NT2/D1 (cell line): ENCODE data around the gene ZBED3.

ENCODE experiments used
- SUZ12 ChIP-seq: IDR thresholded peaks from 2 replicates; pipeline ENCODE4 v1.6.1; 2011; ENCODE audit not compliant: insufficient read length, insufficient read depth; ENCODE audit errors: extremely low read depth
- ZNF274 ChIP-seq: IDR thresholded peaks from 2 replicates; pipeline ENCODE4 v1.6.1; 2011; ENCODE audit warnings: mild to moderate bottlenecking, low read depth, low read length

GRCh38 chr5:77031891-77032290 lies 55.2 kb downstream of the ZBED3 start:
- TF ChIP-seq ZNF274: no peak
- TF ChIP-seq SUZ12: no peak
